Hepatocyte (in vitro differentiated cells): ENCODE data around the gene ZFPM1.

Experiments used
- CTCF ChIP-seq: fragments of 200-600 bp; sonication (generic); IDR thresholded peaks from 2 replicates; pipeline ENCODE4 v1.5.1; 2016; ENCODE audit warnings: antibody characterized with exemption, mild to moderate bottlenecking; ENCODE audit not compliant: poor library complexity
- EZH2 ChIP-seq: fragments of 200-600 bp; sonication (generic); IDR thresholded peaks from 2 replicates; pipeline ENCODE4 v1.6.1; 2016; ENCODE audit warnings: antibody characterized with exemption, mild to moderate bottlenecking, borderline replicate concordance

- no peak for TF ChIP-seq CTCF
- no peak for TF ChIP-seq EZH2
Measured at GRCh38 chr16:88522276-88522949, 69.3 kb downstream of the ZFPM1 start.
